ENCODE data around the gene INSL4.
A peak's percentile ranks its signal among the peaks of the same experiment; 100 is the strongest.

Gene INSL4

GRCh38 chr9:5263351-5264218 is 32.4 kb downstream of the INSL4 start:
- TF ChIP-seq CTCF (IDR thresholded peaks at IDR 0.05; ENCODE audit: insufficient read depth, low read length, poor library complexity, severe bottlenecking): peak; percentile 24
- Histone ChIP-seq H3K36me3 (ENCODE audit: control insufficient read depth, insufficient read depth, low read length) (no peaks in the 10 kb centered on the region), H3K4me3 (replicated peaks; ENCODE audit: low read depth, low read length) (no peak overlapping the region), H3K27me3 (replicated peaks; ENCODE audit: control insufficient read depth, insufficient read depth, low read length) (no peaks in the 10 kb centered on the region)
- DNase-seq (ENCODE audit: extremely low read depth, insufficient read length): no peak

- Histone ChIP-seq H3K36me3 (ENCODE audit: control insufficient read depth, insufficient read depth, low read length) (no peaks in the 10 kb centered on the region), H3K4me3 (replicated peaks; ENCODE audit: low read depth, low read length) (no peak overlapping the region), H3K27me3 (replicated peaks; ENCODE audit: control insufficient read depth, insufficient read depth, low read length) (no peaks in the 10 kb centered on the region)
- no peak for DNase-seq (ENCODE audit: extremely low read depth, insufficient read length)
- TF ChIP-seq CTCF (IDR thresholded peaks at IDR 0.05; ENCODE audit: insufficient read depth, low read length, poor library complexity, severe bottlenecking): no peak
These were observed 33.0 kb downstream of the INSL4 start for GRCh38 chr9:5264219-5264595.

- DNase-seq (ENCODE audit: extremely low read depth, insufficient read length): peak; percentile 3
- no peaks in the 10 kb centered on the region for H3K27me3 ChIP-seq (replicated peaks; ENCODE audit: control insufficient read depth, insufficient read depth, low read length)
- H3K36me3 ChIP-seq (ENCODE audit: control insufficient read depth, insufficient read depth, low read length): no peaks in the 10 kb centered on the region
- TF ChIP-seq CTCF (IDR thresholded peaks at IDR 0.05; ENCODE audit: insufficient read depth, low read length, poor library complexity, severe bottlenecking): peak; percentile 37
- no peak overlapping the region for H3K4me3 ChIP-seq (replicated peaks; ENCODE audit: low read depth, low read length)
These were observed 34.7 kb downstream of the INSL4 start for GRCh38 chr9:5265939-5266338.

GRCh38 chr9:5269249-5269715 is 38.1 kb downstream of the INSL4 start:
- Histone ChIP-seq H3K27me3 (replicated peaks; ENCODE audit: control insufficient read depth, insufficient read depth, low read length) (no peaks in the 10 kb centered on the region), H3K36me3 (ENCODE audit: control insufficient read depth, insufficient read depth, low read length) (no peaks in the 10 kb centered on the region), H3K4me3 (replicated peaks; ENCODE audit: low read depth, low read length) (no peak overlapping the region)
- no peak for TF ChIP-seq CTCF (IDR thresholded peaks at IDR 0.05; ENCODE audit: insufficient read depth, low read length, poor library complexity, severe bottlenecking)
- DNase-seq (ENCODE audit: extremely low read depth, insufficient read length): no peak

GRCh38 chr9:5274770-5275169 is 43.6 kb downstream of the INSL4 start:
- no peak for TF ChIP-seq CTCF (IDR thresholded peaks at IDR 0.05; ENCODE audit: insufficient read depth, low read length, poor library complexity, severe bottlenecking)
- DNase-seq (ENCODE audit: extremely low read depth, insufficient read length): peak; percentile 9
- Histone ChIP-seq H3K27me3 (replicated peaks; ENCODE audit: control insufficient read depth, insufficient read depth, low read length) (no peaks in the 10 kb centered on the region), H3K4me3 (replicated peaks; ENCODE audit: low read depth, low read length) (no peak overlapping the region), H3K36me3 (ENCODE audit: control insufficient read depth, insufficient read depth, low read length) (no peaks in the 10 kb centered on the region)
